ENCODE data around the gene MRPL43. TPM values are rescaled to one million over a fixed set of nuclear protein-coding genes. Genes with fewer than 3 reads are reported as not detected.

The MRPL43 gene
- total and polyA plus RNA-seq, 2 experiments from 2014 or later, result 60.4 to 126 TPM

- H3K27me3 ChIP-seq (ENCODE audit: insufficient read depth), result peaks cover 63% of the 10 kb centered on the region
- no peak overlapping the region for H3K27ac Mint-ChIP-seq
- ATAC-seq, result peak; percentile 47
- H3K9me3 Mint-ChIP-seq, result no peaks in the 10 kb centered on the region
- H3F3A ChIP-seq (replicated peaks; ENCODE audit: low read depth), result no peaks in the 10 kb centered on the region
- H3K4me1 ChIP-seq (ENCODE audit: insufficient read depth), result peaks cover 27% of the 10 kb centered on the region; the same call in 1 of the 2 replicates
- peak overlapping the region; percentile 100 for H3K4me2 ChIP-seq
- H3K79me2 ChIP-seq (replicated peaks; ENCODE audit: insufficient read depth), result no peaks in the 10 kb centered on the region
- H3K27me3 Mint-ChIP-seq (ENCODE audit: insufficient read depth, low read depth, poor library complexity), result peaks cover 50% of the 10 kb centered on the region
- peak overlapping the region; percentile 87 for H3K4me3 ChIP-seq
- DNase-seq (ENCODE audit: low spot score), result peak; percentile 84
- H2AFZ ChIP-seq, result peak overlapping the region; percentile 99
- H3K4me1 Mint-ChIP-seq, result peaks cover 26% of the 10 kb centered on the region
- no peaks in the 10 kb centered on the region for H3K9me2 ChIP-seq (ENCODE audit: insufficient read depth)
- no peaks in the 10 kb centered on the region; the same call in 1 of the 2 replicates for H4K20me1 ChIP-seq (replicated peaks; ENCODE audit: insufficient read depth)
- TF ChIP-seq ZNF462 (CRISPR knock-in tag; IDR thresholded peaks at IDR 0.05) (no peak), ZNF114 (CRISPR knock-in tag; IDR thresholded peaks at IDR 0.05) (no peak), EZH2phosphoT487 (IDR thresholded peaks at IDR 0.05; ENCODE audit: unreplicated experiment) (no peak), STAT1 (IDR thresholded peaks at IDR 0.05; ENCODE audit: unreplicated experiment) (no peak), JUNB (IDR thresholded peaks at IDR 0.05; ENCODE audit: unreplicated experiment) (no peak), EZH2 (IDR thresholded peaks at IDR 0.05; ENCODE audit: low read depth, unreplicated experiment) (no peak), ZNF331 (CRISPR knock-in tag; IDR thresholded peaks at IDR 0.05; ENCODE audit: low read depth) (no peak), CTCF (conservative IDR thresholded peaks at IDR 0.05; ENCODE audit: low read depth in 2 of 2) (no peak), POLR2AphosphoS5 (IDR thresholded peaks at IDR 0.05; ENCODE audit: low read depth) (no peak), CREB1 (CRISPR knock-in tag; IDR thresholded peaks at IDR 0.05; ENCODE audit: low read depth) (no peak; the same call in 1 of the 2 replicates), ETS1 (IDR thresholded peaks at IDR 0.05) (no peak), REST (IDR thresholded peaks at IDR 0.05; ENCODE audit: unreplicated experiment) (no peak), NANOG (IDR thresholded peaks at IDR 0.05; ENCODE audit: borderline replicate concordance) (no peak)
- peak overlapping the region; percentile 65 for H3K4me3 Mint-ChIP-seq
- H3K36me3 ChIP-seq (ENCODE audit: insufficient read depth), result no peaks in the 10 kb centered on the region
- H3K27ac ChIP-seq (ENCODE audit: low read depth), result no peak overlapping the region
- no peaks in the 10 kb centered on the region; the same call in 2 of the 3 replicates for H3K36me3 Mint-ChIP-seq (ENCODE audit: low read depth)
These were observed 44.7 kb upstream of the MRPL43 start for GRCh38 chr10:101031796-101032636.
